CD14-positive monocyte (primary cell): Measurements from ENCODE around the gene DBX1. TPM values are rescaled to one million over a fixed set of nuclear protein-coding genes. Genes with fewer than 3 reads are reported as not detected.

Experiments used
- DNase-seq, 3 donors: peaks; one replicate each; pipeline ENCODE4 v3.0.0-alpha.2; 2011 to 2022
- H2AFZ ChIP-seq: 2 replicates; pipeline ENCODE4 v1.6.0; 2012; ENCODE audit warnings: mild to moderate bottlenecking, low read depth, low read length, inconsistent platforms; ENCODE audit not compliant: insufficient read depth, poor library complexity, severe bottlenecking
- H3K27ac ChIP-seq, 2 donors: 1 replicate in 1 of 2; 2 replicates in 1 of 2; pipeline ENCODE4 v1.5.1; 2012 to 2013; ENCODE audit warnings: low read length in 2 of 2, control low read depth in 1 of 2, inconsistent platforms in 1 of 2, low read depth in 1 of 2, mild to moderate bottlenecking in 1 of 2
- H3K27me3 ChIP-seq, 2 donors: one replicate each; pipeline versions ENCODE4 v1.6.0 to v1.6.1; 2011 to 2013; ENCODE audit warnings: low read length in 2 of 2; ENCODE audit not compliant: control insufficient read depth in 2 of 2, insufficient read depth in 2 of 2
- H3K36me3 ChIP-seq, 2 donors: replicated peaks in 1 of 2; 1 replicate in 1 of 2; 2 replicates in 1 of 2; pipeline versions ENCODE4 v1.5.1 to v1.6.1; 2012 to 2013; ENCODE audit warnings: low read length in 2 of 2, control low read depth in 1 of 2, inconsistent platforms in 1 of 2, mild to moderate bottlenecking in 1 of 2; ENCODE audit not compliant: insufficient read depth in 2 of 2, control insufficient read depth in 1 of 2
- H3K4me1 ChIP-seq, 2 donors: 1 replicate in 1 of 2; 2 replicates in 1 of 2; pipeline versions ENCODE4 v1.5.1 to v1.6.1; 2012 to 2013; ENCODE audit warnings: low read length in 2 of 2, control low read depth in 1 of 2, inconsistent platforms in 1 of 2, mild to moderate bottlenecking in 1 of 2, moderate library complexity in 1 of 2; ENCODE audit not compliant: insufficient read depth in 2 of 2, control insufficient read depth in 1 of 2
- H3K4me2 ChIP-seq: replicated peaks from 2 replicates; pipeline ENCODE3; 2012; ENCODE audit warnings: low read length, moderate library complexity, mild to moderate bottlenecking; ENCODE audit not compliant: poor library complexity, severe bottlenecking; ENCODE audit errors: extremely low read depth
- H3K4me3 ChIP-seq, 3 experiments: fragments of 200-600 bp in 1 of 3; sonication (generic) in 1 of 3; replicated peaks in 1 of 3; 1 replicate in 2 of 3; 2 replicates in 1 of 3; pipeline ENCODE4 v1.5.1; 2011 to 2013; ENCODE audit warnings: low read length in 3 of 3, mild to moderate bottlenecking in 3 of 3, control low read depth in 2 of 3, low read depth in 2 of 3, inconsistent platforms in 1 of 3, moderate library complexity in 1 of 3
- H3K79me2 ChIP-seq: 2 replicates; pipeline ENCODE4 v1.6.0; 2012; ENCODE audit warnings: mild to moderate bottlenecking, control low read depth, inconsistent platforms, low read length, moderate library complexity; ENCODE audit not compliant: insufficient read depth
- H3K9ac ChIP-seq: 2 replicates; pipeline ENCODE4 v1.6.0; 2017; ENCODE audit warnings: low read length, mild to moderate bottlenecking; ENCODE audit not compliant: insufficient read depth, poor library complexity, severe bottlenecking
- H3K9me3 ChIP-seq, 2 donors: replicated peaks in 1 of 2; 1 replicate in 1 of 2; 2 replicates in 1 of 2; pipeline versions ENCODE4 v1.5.1 to v1.6.1; 2012 to 2013; ENCODE audit warnings: low read length in 2 of 2, control low read depth in 1 of 2; ENCODE audit not compliant: control insufficient read depth in 1 of 2, insufficient read depth in 1 of 2
- H4K20me1 ChIP-seq: 2 replicates; pipeline ENCODE4 v1.6.0; 2012; ENCODE audit warnings: mild to moderate bottlenecking, low read length, control low read depth, moderate library complexity; ENCODE audit not compliant: insufficient read depth
- H3K27ac Mint-ChIP-seq, 7 donors: one replicate each; pipeline ENCODE4 v1.8.0; 2020; ENCODE audit warnings: mild to moderate bottlenecking in 7 of 7, mixed read lengths in 7 of 7, moderate library complexity in 6 of 7, inconsistent platforms in 2 of 7
- H3K27me3 Mint-ChIP-seq, 3 donors: one replicate each; pipeline ENCODE4 v1.8.0; 2021 to 2022; ENCODE audit warnings: low read depth in 3 of 3, mild to moderate bottlenecking in 3 of 3, mixed read lengths in 3 of 3, moderate library complexity in 3 of 3, inconsistent platforms in 1 of 3
- H3K36me3 Mint-ChIP-seq, 2 donors: one replicate each; pipeline ENCODE4 v1.8.0; 2020; ENCODE audit warnings: mixed read lengths in 2 of 2, inconsistent platforms in 1 of 2, mild to moderate bottlenecking in 1 of 2
- H3K4me1 Mint-ChIP-seq: one replicate; pipeline ENCODE4 v1.8.0; 2020; ENCODE audit warnings: mild to moderate bottlenecking, mixed read lengths
- H3K4me3 Mint-ChIP-seq, 2 donors: one replicate each; pipeline ENCODE4 v1.8.0; 2020; ENCODE audit warnings: mild to moderate bottlenecking in 2 of 2, mixed read lengths in 2 of 2, moderate library complexity in 1 of 2
- H3K9me3 Mint-ChIP-seq, 7 donors: one replicate each; pipeline ENCODE4 v1.8.0; 2020 to 2022; ENCODE audit warnings: mixed read lengths in 7 of 7, mild to moderate bottlenecking in 6 of 7, moderate library complexity in 6 of 7, inconsistent platforms in 2 of 7
- WGBS: methylation state at CpG from one replicate; pipeline ENCODE4 v1.1.5; 2013; ENCODE audit warnings: missing lambda C conversion rate; ENCODE audit not compliant: insufficient coverage; 5-methylcytosine and 5-hydroxymethylcytosine counted together
- intact Hi-C, 2 donors: fragments of 100-400 bp; cut with micrococcal nuclease; formaldehyde crosslinking; loops; one replicate each; pipeline versions ENCODE4 v1.15.0 to v1.15.1; 2023
- polyA plus RNA-seq, 3 donors: library from polyadenylated mRNA; depleted of rRNA in 1 of 3; unstranded in 2 of 3; stranded (reverse) in 1 of 3; fragments of 300-500 nt in 2 of 3; fragments of >200 nt in 1 of 3; fragmentation: Illumina TruSeq in 2 of 3; gene quantifications; 1 replicate in 2 of 3; 2 replicates in 1 of 3; pipeline ENCODE4 v1.2.3, GENCODE V29; 2012 to 2021
- TF ChIP-seq, protein P1 (sequence below): fragments of 200-600 bp; IDR thresholded peaks from one replicate; pipeline ENCODE4 v1.8.0; 2022; ENCODE audit warnings: antibody characterized with exemption, mild to moderate bottlenecking

Gene DBX1
- polyA plus RNA-seq, 3 donors: not detected

DNA sequence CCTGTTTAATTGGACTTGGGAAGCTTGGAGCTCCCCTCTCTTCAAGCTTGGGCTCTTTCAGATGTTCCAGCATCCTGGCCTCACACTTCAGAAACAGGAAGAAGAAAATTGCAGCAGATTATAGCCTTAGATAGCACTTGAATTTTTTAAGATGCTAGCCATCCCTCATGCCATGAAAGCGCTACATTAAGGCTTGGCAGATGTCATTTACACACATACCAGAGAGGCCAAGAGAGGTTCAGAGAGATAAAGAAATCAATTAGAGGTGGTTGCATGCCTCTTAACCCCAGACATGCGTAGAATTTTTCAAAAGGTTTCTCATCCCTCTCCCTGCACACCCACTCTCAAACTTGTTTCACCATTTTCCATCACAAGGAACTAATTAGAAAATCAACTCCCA is 31.9 kb upstream of the DBX1 start:
- Histone ChIP-seq H2AFZ (no peak overlapping the region), H3K27ac (no peak overlapping the region), H3K79me2 (no peaks in the 10 kb centered on the region), H3K4me3 (no peak overlapping the region), H3K9ac (no peak overlapping the region), H3K27me3 (no peaks in the 10 kb centered on the region), H3K4me1 (no peaks in the 10 kb centered on the region), H3K4me2 (no peak overlapping the region), H3K36me3 (no peaks in the 10 kb centered on the region), H3K9me3 (no peaks in the 10 kb centered on the region), H4K20me1 (no peaks in the 10 kb centered on the region)
- H3K36me3 Mint-ChIP-seq: no peaks in the 10 kb centered on the region
- DNase-seq: no peak
- H3K27me3 Mint-ChIP-seq: peaks cover 0 to 5% (median 1%) of the 10 kb centered on the region in 3 donors
- WGBS: no CpG with 5 or more reads among the region's 2 CpGs
- intact Hi-C loops: no loop called here
- H3K27ac Mint-ChIP-seq: no peak overlapping the region
- no peaks in the 10 kb centered on the region for H3K4me1 Mint-ChIP-seq
- peaks cover 0 to 4% (median 0%) of the 10 kb centered on the region in 7 donors for H3K9me3 Mint-ChIP-seq
- TF ChIP-seq, protein P1, sequence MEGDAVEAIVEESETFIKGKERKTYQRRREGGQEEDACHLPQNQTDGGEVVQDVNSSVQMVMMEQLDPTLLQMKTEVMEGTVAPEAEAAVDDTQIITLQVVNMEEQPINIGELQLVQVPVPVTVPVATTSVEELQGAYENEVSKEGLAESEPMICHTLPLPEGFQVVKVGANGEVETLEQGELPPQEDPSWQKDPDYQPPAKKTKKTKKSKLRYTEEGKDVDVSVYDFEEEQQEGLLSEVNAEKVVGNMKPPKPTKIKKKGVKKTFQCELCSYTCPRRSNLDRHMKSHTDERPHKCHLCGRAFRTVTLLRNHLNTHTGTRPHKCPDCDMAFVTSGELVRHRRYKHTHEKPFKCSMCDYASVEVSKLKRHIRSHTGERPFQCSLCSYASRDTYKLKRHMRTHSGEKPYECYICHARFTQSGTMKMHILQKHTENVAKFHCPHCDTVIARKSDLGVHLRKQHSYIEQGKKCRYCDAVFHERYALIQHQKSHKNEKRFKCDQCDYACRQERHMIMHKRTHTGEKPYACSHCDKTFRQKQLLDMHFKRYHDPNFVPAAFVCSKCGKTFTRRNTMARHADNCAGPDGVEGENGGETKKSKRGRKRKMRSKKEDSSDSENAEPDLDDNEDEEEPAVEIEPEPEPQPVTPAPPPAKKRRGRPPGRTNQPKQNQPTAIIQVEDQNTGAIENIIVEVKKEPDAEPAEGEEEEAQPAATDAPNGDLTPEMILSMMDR: no peak
- H3K4me3 Mint-ChIP-seq: no peak overlapping the region

DNA sequence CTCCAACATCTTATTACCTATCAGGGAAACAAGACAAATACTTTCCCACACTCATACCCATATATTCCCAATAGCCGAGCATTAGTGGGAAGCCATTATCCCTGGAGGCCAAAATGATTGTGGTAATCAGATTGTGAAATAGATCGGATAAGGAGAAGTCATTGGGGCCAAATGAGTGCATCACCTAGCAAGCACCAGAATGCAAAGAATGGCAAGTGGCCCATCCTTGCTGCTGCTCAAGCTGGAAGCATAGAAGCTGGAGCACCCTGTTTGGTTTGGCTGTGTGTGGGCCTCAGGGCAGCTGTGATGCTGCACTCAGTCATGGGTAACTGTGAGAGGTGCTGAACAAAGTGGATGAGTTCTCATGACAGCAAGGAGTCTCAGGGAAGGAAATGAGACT is 18.7 kb upstream of the DBX1 start:
- Mint-ChIP-seq H3K4me3 (no peak overlapping the region), H3K4me1 (no peaks in the 10 kb centered on the region), H3K9me3 (peaks cover 2 to 11% (median 8%) of the 10 kb centered on the region in 7 donors), H3K36me3 (no peaks in the 10 kb centered on the region), H3K27ac (no peak overlapping the region), H3K27me3 (peaks cover 5 to 19% (median 9%) of the 10 kb centered on the region in 3 donors)
- Histone ChIP-seq H2AFZ (no peak overlapping the region), H3K4me1 (no peaks in the 10 kb centered on the region), H3K79me2 (no peaks in the 10 kb centered on the region), H3K4me2 (no peak overlapping the region), H3K4me3 (no peak overlapping the region), H3K9me3 (peaks cover 0 to 9% of the 10 kb centered on the region in 2 donors), H3K27me3 (no peaks in the 10 kb centered on the region), H3K27ac (no peak overlapping the region), H3K9ac (no peak overlapping the region), H3K36me3 (no peaks in the 10 kb centered on the region), H4K20me1 (no peaks in the 10 kb centered on the region)
- TF ChIP-seq, protein P1: no peak
- DNase-seq: no peak
- 92% methylated on average over 1 of the region's 2 CpGs for WGBS
- intact Hi-C loops: no loop called here
